Left ventricle myocardium inferior (tissue), 1 donor: ENCODE measurements around the gene WDR59. TPM values are rescaled to one million over a fixed set of nuclear protein-coding genes. Genes with fewer than 3 reads are reported as not detected.

ENCODE experiments used
- DNase-seq: peaks from one replicate; pipeline ENCODE4 v3.0.0-alpha.2; 2020
- H3K27ac ChIP-seq: fragments of 200-600 bp; replicated peaks from 2 replicates; pipeline ENCODE4 v1.8.0; 2021
- H3K27me3 ChIP-seq: fragments of 200-600 bp; 2 replicates; pipeline ENCODE4 v1.8.0; 2021; ENCODE audit warnings: low read depth
- H3K36me3 ChIP-seq: fragments of 200-600 bp; 2 replicates; pipeline ENCODE4 v1.8.0; 2021
- H3K4me1 ChIP-seq: fragments of 200-600 bp; 2 replicates; pipeline ENCODE4 v1.8.0; 2021
- H3K4me3 ChIP-seq: fragments of 200-600 bp; 2 replicates; pipeline ENCODE4 v1.8.0; 2021; ENCODE audit warnings: mild to moderate bottlenecking, moderate library complexity
- H3K9me3 ChIP-seq: fragments of 200-600 bp; replicated peaks from 2 replicates; pipeline ENCODE4 v1.8.0; 2021
- CTCF ChIP-seq: fragments of 200-600 bp; IDR thresholded peaks from 2 replicates; pipeline ENCODE4 v1.8.0; 2021; ENCODE audit warnings: antibody characterized with exemption, mild to moderate bottlenecking, borderline replicate concordance
- intact Hi-C: fragments of 100-400 bp; cut with micrococcal nuclease; formaldehyde crosslinking; loops from one replicate; pipeline ENCODE4 v1.11.0; 2022
- total RNA-seq: library from RNA; stranded (reverse); fragmentation: NEBNext Ultra II Directional; extraction: Animal tissue kit (Norgen Biotek cat#: 25700); gene quantifications from one replicate; pipeline ENCODE4 v1.2.1, GENCODE V29; 2021
- donor health status: DM: no; HTN: yes; CAD: no; lungs with severe emphysema.

The WDR59 gene
- total RNA-seq, 1 donor from 2014 or later, result 52.5 TPM

- no peak overlapping the region for H3K27ac ChIP-seq
- intact Hi-C loops, result no loop called here
- no peak overlapping the region for H3K4me3 ChIP-seq
- TF ChIP-seq CTCF, result no peak
- H3K36me3 ChIP-seq, result no peaks in the 10 kb centered on the region
- DNase-seq, result no peak
- H3K27me3 ChIP-seq, result no peaks in the 10 kb centered on the region
- no peaks in the 10 kb centered on the region for H3K9me3 ChIP-seq
- peaks cover 7% of the 10 kb centered on the region for H3K4me1 ChIP-seq
Measured at GRCh38 chr16:74837056-74837455, 147.9 kb downstream of the WDR59 start.

GRCh38 chr16:74836111-74836671 lies 148.7 kb downstream of the WDR59 start:
- intact Hi-C loops, result no loop called here
- Histone ChIP-seq H3K9me3 (no peaks in the 10 kb centered on the region), H3K4me3 (no peak overlapping the region), H3K36me3 (no peaks in the 10 kb centered on the region), H3K27ac (no peak overlapping the region), H3K27me3 (no peaks in the 10 kb centered on the region), H3K4me1 (peaks cover 6% of the 10 kb centered on the region)
- DNase-seq, result no peak
- no peak for TF ChIP-seq CTCF

GRCh38 chr16:74832228-74832627 lies 152.7 kb downstream of the WDR59 start:
- peaks cover 4% of the 10 kb centered on the region for H3K4me1 ChIP-seq
- H3K27me3 ChIP-seq, result no peaks in the 10 kb centered on the region
- H3K27ac ChIP-seq, result no peak overlapping the region
- TF ChIP-seq CTCF, result no peak
- H3K4me3 ChIP-seq, result no peak overlapping the region
- no peaks in the 10 kb centered on the region for H3K36me3 ChIP-seq
- no peak for DNase-seq
- intact Hi-C loops, result no loop called here
- H3K9me3 ChIP-seq, result peaks cover 28% of the 10 kb centered on the region

GRCh38 chr16:74831467-74831866 lies 153.5 kb downstream of the WDR59 start:
- H3K9me3 ChIP-seq, result peaks cover 28% of the 10 kb centered on the region
- H3K4me3 ChIP-seq, result no peak overlapping the region
- DNase-seq, result no peak
- H3K4me1 ChIP-seq, result no peaks in the 10 kb centered on the region
- intact Hi-C loops, result no loop called here
- no peaks in the 10 kb centered on the region for H3K27me3 ChIP-seq
- H3K27ac ChIP-seq, result no peak overlapping the region
- no peak for TF ChIP-seq CTCF
- H3K36me3 ChIP-seq, result no peaks in the 10 kb centered on the region

GRCh38 chr16:74830648-74831047 lies 154.3 kb downstream of the WDR59 start:
- peaks cover 28% of the 10 kb centered on the region for H3K9me3 ChIP-seq
- H3K4me1 ChIP-seq, result no peaks in the 10 kb centered on the region
- no peak for DNase-seq
- no peaks in the 10 kb centered on the region for H3K27me3 ChIP-seq
- no peak overlapping the region for H3K27ac ChIP-seq
- H3K36me3 ChIP-seq, result no peaks in the 10 kb centered on the region
- no peak overlapping the region for H3K4me3 ChIP-seq
- no peak for TF ChIP-seq CTCF
- intact Hi-C loops, result no loop called here
